Measurements from ENCODE around the gene PIP4P1.

- TF ChIP-seq, protein P1, sequence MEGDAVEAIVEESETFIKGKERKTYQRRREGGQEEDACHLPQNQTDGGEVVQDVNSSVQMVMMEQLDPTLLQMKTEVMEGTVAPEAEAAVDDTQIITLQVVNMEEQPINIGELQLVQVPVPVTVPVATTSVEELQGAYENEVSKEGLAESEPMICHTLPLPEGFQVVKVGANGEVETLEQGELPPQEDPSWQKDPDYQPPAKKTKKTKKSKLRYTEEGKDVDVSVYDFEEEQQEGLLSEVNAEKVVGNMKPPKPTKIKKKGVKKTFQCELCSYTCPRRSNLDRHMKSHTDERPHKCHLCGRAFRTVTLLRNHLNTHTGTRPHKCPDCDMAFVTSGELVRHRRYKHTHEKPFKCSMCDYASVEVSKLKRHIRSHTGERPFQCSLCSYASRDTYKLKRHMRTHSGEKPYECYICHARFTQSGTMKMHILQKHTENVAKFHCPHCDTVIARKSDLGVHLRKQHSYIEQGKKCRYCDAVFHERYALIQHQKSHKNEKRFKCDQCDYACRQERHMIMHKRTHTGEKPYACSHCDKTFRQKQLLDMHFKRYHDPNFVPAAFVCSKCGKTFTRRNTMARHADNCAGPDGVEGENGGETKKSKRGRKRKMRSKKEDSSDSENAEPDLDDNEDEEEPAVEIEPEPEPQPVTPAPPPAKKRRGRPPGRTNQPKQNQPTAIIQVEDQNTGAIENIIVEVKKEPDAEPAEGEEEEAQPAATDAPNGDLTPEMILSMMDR (conservative IDR thresholded peaks at IDR 0.05; ENCODE audit: low read depth in 2 of 2) = no peak
- TF ChIP-seq EZH2 (IDR thresholded peaks at IDR 0.05; ENCODE audit: low read depth, unreplicated experiment) (no peak), REST (IDR thresholded peaks at IDR 0.05; ENCODE audit: unreplicated experiment) (no peak), EZH2phosphoT487 (IDR thresholded peaks at IDR 0.05; ENCODE audit: unreplicated experiment) (no peak), JUNB (IDR thresholded peaks at IDR 0.05; ENCODE audit: unreplicated experiment) (no peak), CREB1 (CRISPR knock-in tag; IDR thresholded peaks at IDR 0.05; ENCODE audit: low read depth) (no peak), POLR2AphosphoS5 (IDR thresholded peaks at IDR 0.05; ENCODE audit: low read depth) (no peak), NANOG (IDR thresholded peaks at IDR 0.05; ENCODE audit: borderline replicate concordance) (no peak), STAT1 (IDR thresholded peaks at IDR 0.05; ENCODE audit: unreplicated experiment) (no peak)
- TF ChIP-seq, protein P2, sequence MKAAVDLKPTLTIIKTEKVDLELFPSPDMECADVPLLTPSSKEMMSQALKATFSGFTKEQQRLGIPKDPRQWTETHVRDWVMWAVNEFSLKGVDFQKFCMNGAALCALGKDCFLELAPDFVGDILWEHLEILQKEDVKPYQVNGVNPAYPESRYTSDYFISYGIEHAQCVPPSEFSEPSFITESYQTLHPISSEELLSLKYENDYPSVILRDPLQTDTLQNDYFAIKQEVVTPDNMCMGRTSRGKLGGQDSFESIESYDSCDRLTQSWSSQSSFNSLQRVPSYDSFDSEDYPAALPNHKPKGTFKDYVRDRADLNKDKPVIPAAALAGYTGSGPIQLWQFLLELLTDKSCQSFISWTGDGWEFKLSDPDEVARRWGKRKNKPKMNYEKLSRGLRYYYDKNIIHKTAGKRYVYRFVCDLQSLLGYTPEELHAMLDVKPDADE (IDR thresholded peaks at IDR 0.05) = no peak
Measured at GRCh38 chr14:20436363-20436755, 24.9 kb downstream of the PIP4P1 start.

Data from GM23338 (cell line).